GM18526 (cell line): ENCODE data around the gene CCL22.

Source experiments
- POLR2A ChIP-seq: IDR thresholded peaks from 3 replicates; pipeline ENCODE4 v1.6.1; 2011; ENCODE audit not compliant: insufficient read length; ENCODE audit errors: extremely low read depth

The CCL22 gene

GRCh38 chr16:57341441-57342303 is 16.9 kb upstream of the CCL22 start:
- TF ChIP-seq POLR2A, result no peak

- no peak for TF ChIP-seq POLR2A
Measured at GRCh38 chr16:57343221-57343620, 15.4 kb upstream of the CCL22 start.

DNA sequence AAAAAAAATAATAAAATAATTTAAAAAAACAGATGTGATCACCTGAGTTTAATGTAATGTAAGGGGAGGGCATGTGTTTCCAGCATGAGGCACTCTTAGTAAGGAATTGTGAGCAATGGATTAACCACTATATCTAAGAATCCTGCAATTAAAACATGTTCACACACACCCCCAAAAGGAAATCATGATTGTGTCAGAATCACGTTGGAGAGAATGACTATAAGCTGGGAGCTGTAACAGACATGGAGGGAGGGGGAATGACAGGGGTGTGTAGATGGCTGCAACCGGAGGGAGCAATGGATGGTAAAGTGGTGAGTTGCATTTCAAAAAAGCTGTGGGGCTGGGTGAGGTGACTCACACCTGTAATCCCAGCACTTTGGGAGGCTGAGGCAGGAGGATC is 13.6 kb upstream of the CCL22 start:
- TF ChIP-seq POLR2A, result no peak

DNA sequence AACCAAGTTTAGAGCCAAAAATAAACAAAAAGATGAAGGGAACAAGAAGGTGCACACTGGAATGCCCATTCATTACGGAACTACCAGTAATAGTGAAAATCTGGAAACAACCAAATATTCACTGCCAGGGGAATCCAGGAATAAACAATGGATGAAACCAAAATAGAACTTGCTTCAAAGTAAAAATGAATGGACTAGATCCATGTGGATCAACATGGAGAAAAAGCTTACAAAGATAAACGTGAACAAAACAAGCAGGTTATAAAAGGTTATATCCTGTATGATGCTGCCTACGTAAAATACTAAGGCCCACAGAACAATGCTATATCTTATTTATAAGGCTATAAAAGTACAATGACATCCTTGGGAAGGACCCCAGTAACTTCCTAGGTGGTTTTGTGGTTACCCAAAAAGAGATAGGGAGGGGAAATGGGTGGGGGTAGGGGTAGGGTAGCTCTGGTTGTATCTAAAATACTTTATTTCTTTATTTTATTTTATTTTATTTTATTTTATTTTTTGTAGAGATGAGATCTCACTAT is 12.8 kb upstream of the CCL22 start:
- no peak for TF ChIP-seq POLR2A

- TF ChIP-seq POLR2A, result no peak
Measured at GRCh38 chr16:57347858-57348257, 10.7 kb upstream of the CCL22 start.

DNA sequence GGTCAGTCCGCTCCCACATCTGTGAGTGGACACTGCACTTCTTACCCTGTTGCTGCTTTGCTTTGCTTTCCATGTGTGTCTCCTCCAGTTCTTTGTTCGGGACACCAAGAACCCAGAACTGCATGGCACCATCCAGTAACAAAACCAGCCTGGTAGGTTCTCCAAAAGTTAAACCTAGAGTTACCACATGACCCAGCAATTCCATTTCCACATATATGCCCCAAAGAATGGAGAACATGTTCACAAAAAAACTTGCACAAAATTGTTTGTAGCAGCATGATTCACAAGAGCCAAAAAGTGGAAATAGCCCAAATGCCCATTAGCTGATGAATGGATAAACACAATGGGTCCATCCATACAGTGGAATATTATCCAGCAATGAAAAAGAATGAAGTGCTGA is 10.3 kb upstream of the CCL22 start:
- TF ChIP-seq POLR2A, result no peak

- TF ChIP-seq POLR2A, result no peak
Measured at GRCh38 chr16:57349212-57350031, 9.2 kb upstream of the CCL22 start.

DNA sequence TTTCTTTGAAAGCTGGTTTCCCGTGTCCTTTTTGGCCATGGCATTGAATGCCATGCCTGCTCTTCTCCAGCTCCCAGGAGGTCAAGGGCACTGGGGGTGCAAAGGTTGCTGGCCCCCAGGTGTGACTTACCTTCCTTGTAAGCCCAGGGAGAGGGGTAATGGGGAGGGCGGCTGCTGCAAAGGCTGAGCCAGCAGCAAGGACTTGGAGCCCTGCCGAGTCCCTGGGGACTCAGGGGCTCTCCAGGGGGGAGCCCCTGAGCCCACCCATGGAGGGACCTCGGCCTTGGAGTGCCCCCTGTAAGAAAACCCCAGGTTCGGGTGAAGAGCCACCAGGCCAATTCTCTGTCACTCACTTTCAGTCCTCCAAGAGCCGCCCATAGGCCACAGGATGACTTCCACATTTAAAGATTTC is 5.9 kb upstream of the CCL22 start:
- TF ChIP-seq POLR2A, result no peak

- no peak for TF ChIP-seq POLR2A
Measured at GRCh38 chr16:57354311-57354710, 4.3 kb upstream of the CCL22 start.

GRCh38 chr16:57355898-57356414 is 2.6 kb upstream of the CCL22 start:
- no peak for TF ChIP-seq POLR2A

DNA sequence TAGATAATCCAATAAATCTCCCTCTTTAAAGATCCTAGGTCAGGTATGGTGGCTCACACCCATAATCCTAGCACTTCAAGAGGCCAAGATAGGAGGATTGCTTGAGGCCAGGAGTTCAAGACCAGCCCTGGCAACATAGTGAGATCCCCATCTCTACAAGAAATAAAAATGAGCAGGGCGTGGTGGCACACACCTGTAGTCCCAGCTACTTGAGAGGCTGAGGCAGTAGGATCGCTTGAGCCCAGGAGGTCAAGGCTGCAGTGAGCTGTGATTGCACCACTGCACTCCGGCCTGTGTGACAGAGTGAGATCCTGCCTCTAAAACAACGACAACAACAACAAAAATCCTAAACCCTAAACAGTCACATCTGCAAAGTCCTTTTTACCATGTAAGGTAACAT is 2.0 kb upstream of the CCL22 start:
- no peak for TF ChIP-seq POLR2A

GRCh38 chr16:57357330-57358085 is 1.1 kb upstream of the CCL22 start:
- no peak for TF ChIP-seq POLR2A

- no peak for TF ChIP-seq POLR2A
Measured at GRCh38 chr16:57358086-57358420, 530 bp upstream of the CCL22 start.

GRCh38 chr16:57360321-57360935 is 1.8 kb downstream of the CCL22 start:
- no peak for TF ChIP-seq POLR2A

GRCh38 chr16:57361404-57361803 is 2.8 kb downstream of the CCL22 start:
- no peak for TF ChIP-seq POLR2A
